Measurements from ENCODE around the gene IQGAP2. TPM values are rescaled to one million over a fixed set of nuclear protein-coding genes. Genes with fewer than 3 reads are reported as not detected.

IQGAP2 gene
- total RNA-seq, 1 experiment from 2014 or later: 1.5 TPM

DNA sequence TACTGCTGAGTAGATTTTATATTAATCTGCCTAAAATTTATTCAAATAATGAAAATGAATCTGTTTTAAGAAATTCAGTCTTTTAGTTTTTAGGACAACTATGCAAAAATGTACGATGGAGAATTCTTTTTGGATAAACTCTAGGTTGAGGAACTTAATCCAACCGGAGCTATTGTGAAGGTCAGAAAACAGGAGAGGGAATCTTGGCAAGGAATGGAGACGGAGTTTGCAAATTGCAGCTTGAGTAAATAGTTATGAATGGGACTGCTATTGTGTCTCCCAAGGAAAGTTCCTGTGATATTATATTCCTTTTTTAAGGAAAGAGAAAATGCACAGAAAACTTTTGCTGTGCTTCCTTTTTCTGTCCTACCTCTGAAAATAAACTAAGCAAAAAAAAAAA is 67.9 kb downstream of the IQGAP2 start:
- BruUV-seq (replicated peaks): no TSS peak
- POLR2A ChIA-PET: interaction anchor here (0.6 to 0.7 kb wide), 3 partner anchors 29 to 316 kb away, joined by 3 to 5 read pairs (median 3); no protein-coding TSS in a partner anchor

DNA sequence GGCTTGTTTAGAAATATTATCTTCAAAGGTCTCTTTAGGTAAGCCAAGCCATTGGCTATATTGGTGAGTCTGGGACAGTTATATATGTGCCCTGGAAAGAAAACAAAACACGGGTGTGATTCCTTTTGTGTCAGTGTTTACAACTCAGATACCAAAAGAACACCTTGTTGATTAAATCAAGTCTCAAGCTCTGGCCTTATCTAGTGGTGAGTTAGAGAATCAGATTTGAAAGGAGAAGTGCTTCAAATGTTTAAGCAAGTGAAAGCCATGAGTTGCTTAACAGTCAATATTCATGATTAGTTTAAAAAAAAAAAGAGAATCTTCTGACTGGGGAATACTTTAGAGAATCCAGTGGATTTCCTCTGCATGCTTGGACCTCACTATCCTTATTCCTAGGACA is 68.3 kb downstream of the IQGAP2 start:
- CTCF ChIA-PET: no interaction called here
- no peak overlapping the region for H3K27ac Mint-ChIP-seq (ENCODE audit: low read depth, unreplicated experiment)
- no TSS peak for BruUV-seq (replicated peaks)
- no peak overlapping the region for H3K4me3 Mint-ChIP-seq (ENCODE audit: unreplicated experiment)
- no peak for DNase-seq (ENCODE audit: unreplicated experiment)
- POLR2A ChIA-PET: interaction anchor here (0.7 kb wide), 1 partner anchor 29 kb away, joined by 3 read pairs; no protein-coding TSS in a partner anchor
- H3K36me3 Mint-ChIP-seq (ENCODE audit: insufficient read depth, unreplicated experiment): no peaks in the 10 kb centered on the region
- H3K27me3 Mint-ChIP-seq (ENCODE audit: insufficient read depth, unreplicated experiment): no peaks in the 10 kb centered on the region
- H3K9me3 Mint-ChIP-seq (ENCODE audit: unreplicated experiment): no peaks in the 10 kb centered on the region
- no peak for TF ChIP-seq CTCF (IDR thresholded peaks at IDR 0.05; ENCODE audit: unreplicated experiment)
- intact Hi-C loops (cut with micrococcal nuclease): no loop called here
- peaks cover 26% of the 10 kb centered on the region for H3K4me1 Mint-ChIP-seq (ENCODE audit: insufficient read depth, unreplicated experiment)

More for the DNA sequence above, 67.9 kb downstream of the IQGAP2 start:
- H3K36me3 Mint-ChIP-seq (ENCODE audit: insufficient read depth, unreplicated experiment): no peaks in the 10 kb centered on the region
- intact Hi-C loops (cut with micrococcal nuclease): no loop called here
- no peak for DNase-seq (ENCODE audit: unreplicated experiment)
- CTCF ChIA-PET: interaction anchor here (0.6 kb wide), 1 partner anchor 133 kb away, joined by 3 read pairs; no protein-coding TSS in a partner anchor
- H3K27ac Mint-ChIP-seq (ENCODE audit: low read depth, unreplicated experiment): no peak overlapping the region
- no peaks in the 10 kb centered on the region for H3K27me3 Mint-ChIP-seq (ENCODE audit: insufficient read depth, unreplicated experiment)
- H3K9me3 Mint-ChIP-seq (ENCODE audit: unreplicated experiment): no peaks in the 10 kb centered on the region
- no peak overlapping the region for H3K4me3 Mint-ChIP-seq (ENCODE audit: unreplicated experiment)
- peaks cover 26% of the 10 kb centered on the region for H3K4me1 Mint-ChIP-seq (ENCODE audit: insufficient read depth, unreplicated experiment)
- TF ChIP-seq CTCF (IDR thresholded peaks at IDR 0.05; ENCODE audit: unreplicated experiment): no peak

GRCh38 chr5:76471987-76472334 is 68.9 kb downstream of the IQGAP2 start:
- intact Hi-C loops (cut with micrococcal nuclease): no loop called here
- no TSS peak for BruUV-seq (replicated peaks)
- ChIA-PET POLR2A (interaction anchor here (0.7 to 1.0 kb wide), 2 partner anchors 22 to 85 kb away, joined by 3 read pairs; no protein-coding TSS in a partner anchor), CTCF (interaction anchor here (0.7 to 0.8 kb wide), 3 partner anchors 67 to 112 kb away, joined by 3 to 4 read pairs (median 4); no protein-coding TSS in a partner anchor)
- DNase-seq (ENCODE audit: unreplicated experiment): no peak
- peaks cover 26% of the 10 kb centered on the region for H3K4me1 Mint-ChIP-seq (ENCODE audit: insufficient read depth, unreplicated experiment)
- peak overlapping the region; percentile 84 for H3K27ac Mint-ChIP-seq (ENCODE audit: low read depth, unreplicated experiment)
- H3K9me3 Mint-ChIP-seq (ENCODE audit: unreplicated experiment): no peaks in the 10 kb centered on the region
- no peak overlapping the region for H3K4me3 Mint-ChIP-seq (ENCODE audit: unreplicated experiment)
- H3K27me3 Mint-ChIP-seq (ENCODE audit: insufficient read depth, unreplicated experiment): no peaks in the 10 kb centered on the region
- TF ChIP-seq CTCF (IDR thresholded peaks at IDR 0.05; ENCODE audit: unreplicated experiment): no peak
- no peaks in the 10 kb centered on the region for H3K36me3 Mint-ChIP-seq (ENCODE audit: insufficient read depth, unreplicated experiment)

GRCh38 chr5:76472335-76473008 is 69.4 kb downstream of the IQGAP2 start:
- BruUV-seq (replicated peaks): no TSS peak
- CTCF ChIA-PET: interaction anchor here (0.5 to 0.9 kb wide), 7 partner anchors 68 to 267 kb away, joined by 3 to 5 read pairs (median 3); no protein-coding TSS in a partner anchor
- Mint-ChIP-seq H3K27ac (ENCODE audit: low read depth, unreplicated experiment) (peak overlapping the region; percentile 84), H3K9me3 (ENCODE audit: unreplicated experiment) (no peaks in the 10 kb centered on the region), H3K36me3 (ENCODE audit: insufficient read depth, unreplicated experiment) (no peaks in the 10 kb centered on the region), H3K4me1 (ENCODE audit: insufficient read depth, unreplicated experiment) (peaks cover 26% of the 10 kb centered on the region), H3K27me3 (ENCODE audit: insufficient read depth, unreplicated experiment) (no peaks in the 10 kb centered on the region), H3K4me3 (ENCODE audit: unreplicated experiment) (no peak overlapping the region)
- TF ChIP-seq CTCF (IDR thresholded peaks at IDR 0.05; ENCODE audit: unreplicated experiment): no peak
- POLR2A ChIA-PET: interaction anchor here (0.7 to 1.0 kb wide), 3 partner anchors 22 to 86 kb away, joined by 3 read pairs; no protein-coding TSS in a partner anchor
- peak; percentile 96 for DNase-seq (ENCODE audit: unreplicated experiment)
- intact Hi-C loops (cut with micrococcal nuclease): no loop called here
